Panc1 (cell line): ENCODE data around the gene FBXL17.

Experiments
- POLR2AphosphoS5 ChIP-seq: IDR thresholded peaks from 2 replicates; pipeline ENCODE4 v1.6.1; 2012; ENCODE audit warnings: mild to moderate bottlenecking, low read depth, low read length, moderate library complexity
- SIN3A ChIP-seq: IDR thresholded peaks from 2 replicates; pipeline ENCODE4 v1.6.1; 2012; ENCODE audit warnings: low read depth, mild to moderate bottlenecking, low read length, moderate library complexity, borderline replicate concordance; ENCODE audit not compliant: insufficient read depth
- TF ChIP-seq, protein P1 (sequence below): fragments of 450-650 bp; IDR thresholded peaks from 2 replicates; pipeline ENCODE4 v1.5.1; 2017; ENCODE audit warnings: mild to moderate bottlenecking
- TF ChIP-seq, protein P2 (sequence below), 2 experiments: IDR thresholded peaks; 2 replicates each; pipeline ENCODE4 v1.6.1; 2011 to 2012; ENCODE audit warnings: low read depth in 2 of 2, control low read depth in 1 of 2, low read length in 1 of 2, mild to moderate bottlenecking in 1 of 2, moderate library complexity in 1 of 2; ENCODE audit not compliant: insufficient read depth in 1 of 2

DNA sequence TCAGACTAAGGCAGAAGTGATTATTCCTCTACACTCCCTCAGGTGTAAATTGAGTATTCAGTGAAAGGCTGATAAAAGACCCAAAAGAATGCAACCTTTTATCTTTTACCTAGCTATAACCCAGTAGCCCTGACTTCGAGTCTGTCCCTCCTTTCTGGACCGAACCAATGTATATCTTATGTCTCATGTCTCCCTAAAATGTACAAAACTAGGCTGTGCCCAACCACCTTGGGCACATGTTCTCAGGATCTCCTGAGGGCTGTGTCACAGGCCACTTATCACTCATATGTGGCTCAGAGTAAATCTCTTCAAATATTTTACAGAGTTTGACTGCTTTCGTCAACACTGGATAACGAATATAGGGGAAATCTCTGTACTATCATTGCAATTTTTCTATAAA lies 12.7 kb downstream of the FBXL17 start:
- TF ChIP-seq, protein P1, sequence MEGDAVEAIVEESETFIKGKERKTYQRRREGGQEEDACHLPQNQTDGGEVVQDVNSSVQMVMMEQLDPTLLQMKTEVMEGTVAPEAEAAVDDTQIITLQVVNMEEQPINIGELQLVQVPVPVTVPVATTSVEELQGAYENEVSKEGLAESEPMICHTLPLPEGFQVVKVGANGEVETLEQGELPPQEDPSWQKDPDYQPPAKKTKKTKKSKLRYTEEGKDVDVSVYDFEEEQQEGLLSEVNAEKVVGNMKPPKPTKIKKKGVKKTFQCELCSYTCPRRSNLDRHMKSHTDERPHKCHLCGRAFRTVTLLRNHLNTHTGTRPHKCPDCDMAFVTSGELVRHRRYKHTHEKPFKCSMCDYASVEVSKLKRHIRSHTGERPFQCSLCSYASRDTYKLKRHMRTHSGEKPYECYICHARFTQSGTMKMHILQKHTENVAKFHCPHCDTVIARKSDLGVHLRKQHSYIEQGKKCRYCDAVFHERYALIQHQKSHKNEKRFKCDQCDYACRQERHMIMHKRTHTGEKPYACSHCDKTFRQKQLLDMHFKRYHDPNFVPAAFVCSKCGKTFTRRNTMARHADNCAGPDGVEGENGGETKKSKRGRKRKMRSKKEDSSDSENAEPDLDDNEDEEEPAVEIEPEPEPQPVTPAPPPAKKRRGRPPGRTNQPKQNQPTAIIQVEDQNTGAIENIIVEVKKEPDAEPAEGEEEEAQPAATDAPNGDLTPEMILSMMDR, result no peak
- TF ChIP-seq SIN3A, result no peak
- TF ChIP-seq, protein P2, sequence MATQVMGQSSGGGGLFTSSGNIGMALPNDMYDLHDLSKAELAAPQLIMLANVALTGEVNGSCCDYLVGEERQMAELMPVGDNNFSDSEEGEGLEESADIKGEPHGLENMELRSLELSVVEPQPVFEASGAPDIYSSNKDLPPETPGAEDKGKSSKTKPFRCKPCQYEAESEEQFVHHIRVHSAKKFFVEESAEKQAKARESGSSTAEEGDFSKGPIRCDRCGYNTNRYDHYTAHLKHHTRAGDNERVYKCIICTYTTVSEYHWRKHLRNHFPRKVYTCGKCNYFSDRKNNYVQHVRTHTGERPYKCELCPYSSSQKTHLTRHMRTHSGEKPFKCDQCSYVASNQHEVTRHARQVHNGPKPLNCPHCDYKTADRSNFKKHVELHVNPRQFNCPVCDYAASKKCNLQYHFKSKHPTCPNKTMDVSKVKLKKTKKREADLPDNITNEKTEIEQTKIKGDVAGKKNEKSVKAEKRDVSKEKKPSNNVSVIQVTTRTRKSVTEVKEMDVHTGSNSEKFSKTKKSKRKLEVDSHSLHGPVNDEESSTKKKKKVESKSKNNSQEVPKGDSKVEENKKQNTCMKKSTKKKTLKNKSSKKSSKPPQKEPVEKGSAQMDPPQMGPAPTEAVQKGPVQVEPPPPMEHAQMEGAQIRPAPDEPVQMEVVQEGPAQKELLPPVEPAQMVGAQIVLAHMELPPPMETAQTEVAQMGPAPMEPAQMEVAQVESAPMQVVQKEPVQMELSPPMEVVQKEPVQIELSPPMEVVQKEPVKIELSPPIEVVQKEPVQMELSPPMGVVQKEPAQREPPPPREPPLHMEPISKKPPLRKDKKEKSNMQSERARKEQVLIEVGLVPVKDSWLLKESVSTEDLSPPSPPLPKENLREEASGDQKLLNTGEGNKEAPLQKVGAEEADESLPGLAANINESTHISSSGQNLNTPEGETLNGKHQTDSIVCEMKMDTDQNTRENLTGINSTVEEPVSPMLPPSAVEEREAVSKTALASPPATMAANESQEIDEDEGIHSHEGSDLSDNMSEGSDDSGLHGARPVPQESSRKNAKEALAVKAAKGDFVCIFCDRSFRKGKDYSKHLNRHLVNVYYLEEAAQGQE (IDR thresholded peaks at IDR 0.05; ENCODE audit: insufficient read depth in 1 of 2, low read depth in 2 of 2, low read length in 1 of 2), result no peak
- no peak for TF ChIP-seq POLR2AphosphoS5
